ENCODE measurements around the gene NEK10.
"Not testable (repeated sequence)": the region's sequence is repeated elsewhere in the genome, so short reads cannot be mapped to it uniquely, and the experiment has no call there.

NEK10 gene

GRCh38 chr3:27335571-27335970 is 33.6 kb downstream of the NEK10 start:
- DNase-seq (ENCODE audit: extremely low read depth, low read depth): no peak
- no peak for TF ChIP-seq CTCF (IDR thresholded peaks at IDR 0.05; ENCODE audit: low read depth, low read length)

- TF ChIP-seq CTCF (IDR thresholded peaks at IDR 0.05; ENCODE audit: low read depth, low read length): no peak
- no peak for DNase-seq (ENCODE audit: extremely low read depth, low read depth)
These were observed 35.3 kb downstream of the NEK10 start for GRCh38 chr3:27333843-27334242.

GRCh38 chr3:27328982-27329762 is 40.0 kb downstream of the NEK10 start:
- not testable (repeated sequence) for DNase-seq (ENCODE audit: extremely low read depth, low read depth)

- peak; percentile 87 for DNase-seq (ENCODE audit: extremely low read depth, low read depth)
- TF ChIP-seq CTCF (IDR thresholded peaks at IDR 0.05; ENCODE audit: low read depth, low read length): no peak
These were observed 42.3 kb downstream of the NEK10 start for GRCh38 chr3:27326629-27327545.

- TF ChIP-seq CTCF (IDR thresholded peaks at IDR 0.05; ENCODE audit: low read depth, low read length): no peak
- no peak for DNase-seq (ENCODE audit: extremely low read depth, low read depth)
These were observed 43.0 kb downstream of the NEK10 start for GRCh38 chr3:27326202-27326601.

- TF ChIP-seq CTCF (IDR thresholded peaks at IDR 0.05; ENCODE audit: low read depth, low read length): no peak
- no peak for DNase-seq (ENCODE audit: extremely low read depth, low read depth)
These were observed 43.8 kb downstream of the NEK10 start for GRCh38 chr3:27325419-27325818.

- TF ChIP-seq CTCF (IDR thresholded peaks at IDR 0.05; ENCODE audit: low read depth, low read length): no peak
- DNase-seq (ENCODE audit: extremely low read depth, low read depth): no peak
These were observed 44.5 kb downstream of the NEK10 start for GRCh38 chr3:27324686-27325085.

Data from AG09319 (cell line).